Measurements from ENCODE around the gene SHH. TPM values are rescaled to one million over a fixed set of nuclear protein-coding genes. Genes with fewer than 3 reads are reported as not detected.

The SHH gene
- total and polyA plus RNA-seq, 5 donors: not detected

DNA sequence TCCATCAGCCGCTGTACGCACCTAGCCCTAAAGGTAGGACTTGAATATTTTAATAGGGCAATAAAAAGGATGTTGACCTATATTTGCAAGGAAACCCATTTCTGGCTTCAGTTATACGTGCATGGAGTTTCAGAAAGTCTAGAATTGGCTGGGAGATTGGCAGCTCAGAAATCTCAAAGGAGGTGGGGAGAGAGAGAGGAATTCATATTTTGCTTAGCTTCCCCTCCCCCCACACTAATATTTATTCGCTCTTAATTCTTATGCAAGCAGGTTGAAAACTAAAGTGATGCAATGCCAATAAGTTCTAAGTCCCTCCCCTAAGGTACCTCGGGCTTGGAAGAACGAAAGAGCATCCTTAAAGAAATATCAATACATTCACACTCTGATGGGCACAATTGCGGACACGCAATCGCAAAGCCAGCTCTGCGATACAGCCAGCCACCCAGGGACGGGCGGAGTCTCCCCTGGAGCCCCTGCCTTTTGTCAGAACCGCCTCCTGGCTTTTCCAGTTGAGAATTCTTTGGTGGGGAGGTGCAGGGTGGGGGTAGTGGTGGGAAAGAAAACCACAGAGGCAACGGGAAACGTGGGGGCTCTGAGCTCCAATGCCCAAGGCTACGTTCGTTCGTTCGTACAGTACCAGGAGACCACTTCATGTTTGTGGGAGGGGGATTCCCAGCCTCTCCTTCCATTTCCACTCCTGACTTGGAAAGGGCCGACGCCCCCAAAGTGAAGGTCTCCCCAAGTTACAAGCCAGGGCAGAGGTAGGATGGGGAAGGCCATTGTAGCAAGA lies 1.3 kb downstream of the SHH start:
- H3K27ac ChIP-seq (ENCODE audit: low read length): no peak overlapping the region
- no peak overlapping the region for H3K4me3 ChIP-seq (ENCODE audit: low read length)
- H3K4me1 ChIP-seq (ENCODE audit: control insufficient read depth, insufficient read depth, low read length): peaks cover under 1% of the 10 kb centered on the region
- H3K9me3 ChIP-seq (ENCODE audit: control insufficient read depth, low read length): no peaks in the 10 kb centered on the region
- DNase-seq (no peak), ATAC-seq (no peak)
- intact Hi-C loops (cut with DNase I): no loop called here
- H3K27me3 ChIP-seq (ENCODE audit: control insufficient read depth, insufficient read depth): no peaks in the 10 kb centered on the region
- 2% methylated on average over 21 of the region's 21 CpGs for WGBS

- 1% methylated on average over 69 of the region's 69 CpGs for WGBS
- H3K4me3 ChIP-seq (ENCODE audit: low read length): no peak overlapping the region
- ATAC-seq (no peak), DNase-seq (peak in 1 of 3 donors; percentile 22)
- intact Hi-C loops (cut with DNase I): no loop called here
- no peaks in the 10 kb centered on the region for H3K9me3 ChIP-seq (ENCODE audit: control insufficient read depth, low read length)
- peaks cover 5% of the 10 kb centered on the region for H3K4me1 ChIP-seq (ENCODE audit: control insufficient read depth, insufficient read depth, low read length)
- no peaks in the 10 kb centered on the region for H3K27me3 ChIP-seq (ENCODE audit: control insufficient read depth, insufficient read depth)
- no peak overlapping the region for H3K27ac ChIP-seq (ENCODE audit: low read length)
Measured at GRCh38 chr7:155809947-155810769, 2.1 kb downstream of the SHH start.

DNA sequence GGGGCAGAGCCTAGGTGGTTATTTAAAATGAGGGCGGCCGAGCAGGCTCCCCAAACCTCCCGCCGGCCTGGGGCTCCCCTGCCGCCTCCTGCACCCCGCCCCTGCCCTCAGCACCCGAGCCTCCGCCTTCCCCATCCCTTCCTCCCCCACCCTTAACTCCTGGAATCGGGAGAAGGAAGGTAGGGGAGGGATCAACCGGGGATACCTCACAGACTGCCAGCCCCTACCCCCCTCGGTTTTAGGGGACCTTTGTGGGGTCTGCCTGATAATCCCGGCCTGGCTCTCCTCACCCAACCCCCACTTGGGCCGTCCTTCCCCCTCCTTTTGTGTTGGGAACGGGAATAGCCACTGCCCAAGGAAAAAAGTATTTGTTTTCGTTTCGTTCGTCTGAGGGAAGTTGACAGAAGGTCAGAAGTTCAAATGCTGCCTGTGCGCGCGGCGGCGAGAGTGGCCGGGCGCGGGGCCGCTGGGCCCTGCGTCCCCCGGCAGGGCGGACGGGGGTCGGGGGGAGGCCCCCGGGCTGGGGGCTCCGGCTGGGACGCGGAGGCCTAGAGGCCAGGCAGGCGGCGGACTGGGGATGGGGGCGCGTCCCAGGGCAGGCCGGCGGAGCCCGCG lies 2.8 kb downstream of the SHH start:
- WGBS: 2% methylated on average over 43 of the region's 43 CpGs
- DNase-seq (peak in 2 of 3 donors; percentile 12 to 20), ATAC-seq (no peak)
- intact Hi-C loops (cut with DNase I): no loop called here
- H3K4me3 ChIP-seq (ENCODE audit: low read length): no peak overlapping the region
- no peaks in the 10 kb centered on the region for H3K27me3 ChIP-seq (ENCODE audit: control insufficient read depth, insufficient read depth)
- H3K9me3 ChIP-seq (ENCODE audit: control insufficient read depth, low read length): no peaks in the 10 kb centered on the region
- peaks cover 6% of the 10 kb centered on the region for H3K4me1 ChIP-seq (ENCODE audit: control insufficient read depth, insufficient read depth, low read length)
- H3K27ac ChIP-seq (ENCODE audit: low read length): no peak overlapping the region

DNA sequence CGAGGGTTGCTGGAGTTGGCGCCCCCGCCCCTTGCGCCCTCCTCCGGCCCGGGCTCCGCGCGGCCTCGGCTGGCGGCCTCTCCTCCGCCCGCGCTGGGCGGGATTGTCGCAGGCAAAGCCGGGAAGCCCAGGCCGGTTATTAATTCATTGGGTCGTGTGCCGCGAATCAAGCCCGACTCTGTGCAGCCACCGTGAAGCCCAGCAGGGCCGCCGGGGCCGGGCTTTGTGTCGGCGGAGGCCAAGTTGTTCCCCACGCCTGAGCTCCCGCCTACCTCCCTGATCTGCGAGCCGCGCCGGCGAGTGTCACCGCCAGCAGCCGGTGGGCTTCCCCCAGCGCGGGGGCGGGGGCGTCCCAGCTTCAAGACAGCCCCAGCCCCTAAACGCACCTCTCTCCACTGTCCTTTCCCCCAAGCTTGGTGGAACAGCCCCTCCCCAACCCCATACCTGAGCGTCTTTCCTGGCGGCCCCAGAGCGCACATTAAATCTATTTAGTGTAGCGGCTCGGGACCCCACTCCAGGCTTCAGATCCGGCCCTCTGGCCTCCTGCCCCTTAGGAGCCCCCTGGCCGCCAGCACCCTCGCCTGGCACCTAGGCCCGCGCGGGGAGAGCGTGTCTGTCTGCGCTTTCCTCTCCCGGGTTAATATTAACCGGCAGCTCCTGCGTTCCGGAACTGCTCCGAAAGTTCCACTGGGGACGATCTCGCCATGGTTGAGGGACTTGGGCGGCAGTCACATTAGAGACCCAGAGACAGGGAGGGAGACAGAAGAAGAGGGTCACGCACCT lies 3.5 kb downstream of the SHH start:
- intact Hi-C loops (cut with DNase I): no loop called here

GRCh38 chr7:155807789-155808548 lies 4.3 kb downstream of the SHH start:
- WGBS: 5% methylated on average over 33 of the region's 33 CpGs
- Histone ChIP-seq H3K4me1 (ENCODE audit: control insufficient read depth, insufficient read depth, low read length) (peaks cover 6% of the 10 kb centered on the region), H3K9me3 (ENCODE audit: control insufficient read depth, low read length) (no peaks in the 10 kb centered on the region), H3K4me3 (ENCODE audit: low read length) (no peak overlapping the region), H3K27me3 (ENCODE audit: control insufficient read depth, insufficient read depth) (no peaks in the 10 kb centered on the region), H3K27ac (ENCODE audit: low read length) (no peak overlapping the region)
- intact Hi-C loops (cut with DNase I): no loop called here
- ATAC-seq (no peak), DNase-seq (peak in 2 of 3 donors; percentile 12 to 38)

More for the DNA sequence above, 3.5 kb downstream of the SHH start:
- ATAC-seq (no peak), DNase-seq (peak in 1 of 3 donors; percentile 16)
- under 1% methylated on average over 64 of the region's 64 CpGs for WGBS
- H3K4me3 ChIP-seq (ENCODE audit: low read length): no peak overlapping the region
- no peak overlapping the region for H3K27ac ChIP-seq (ENCODE audit: low read length)
- no peaks in the 10 kb centered on the region for H3K9me3 ChIP-seq (ENCODE audit: control insufficient read depth, low read length)
- peaks cover 6% of the 10 kb centered on the region for H3K4me1 ChIP-seq (ENCODE audit: control insufficient read depth, insufficient read depth, low read length)
- no peaks in the 10 kb centered on the region for H3K27me3 ChIP-seq (ENCODE audit: control insufficient read depth, insufficient read depth)

GRCh38 chr7:155807065-155807671 lies 5.1 kb downstream of the SHH start:
- ATAC-seq (no peak), DNase-seq (peak in 1 of 3 donors; percentile 25)
- Histone ChIP-seq H3K4me3 (ENCODE audit: low read length) (no peak overlapping the region), H3K9me3 (ENCODE audit: control insufficient read depth, low read length) (no peaks in the 10 kb centered on the region), H3K4me1 (ENCODE audit: control insufficient read depth, insufficient read depth, low read length) (peaks cover 6% of the 10 kb centered on the region), H3K27ac (ENCODE audit: low read length) (no peak overlapping the region), H3K27me3 (ENCODE audit: control insufficient read depth, insufficient read depth) (no peaks in the 10 kb centered on the region)
- intact Hi-C loops (cut with DNase I): no loop called here
- WGBS: 21% methylated on average over 19 of the region's 19 CpGs

- DNase-seq (peak in 1 of 3 donors; percentile 41), ATAC-seq (no peak)
- Histone ChIP-seq H3K27me3 (ENCODE audit: control insufficient read depth, insufficient read depth) (no peaks in the 10 kb centered on the region), H3K27ac (ENCODE audit: low read length) (no peak overlapping the region), H3K4me3 (ENCODE audit: low read length) (no peak overlapping the region), H3K9me3 (ENCODE audit: control insufficient read depth, low read length) (no peaks in the 10 kb centered on the region), H3K4me1 (ENCODE audit: control insufficient read depth, insufficient read depth, low read length) (peaks cover 6% of the 10 kb centered on the region)
- intact Hi-C loops (cut with DNase I): no loop called here
- WGBS: 11% methylated on average over 47 of the region's 47 CpGs
Measured at GRCh38 chr7:155806096-155806871, 6.0 kb downstream of the SHH start.

DNA sequence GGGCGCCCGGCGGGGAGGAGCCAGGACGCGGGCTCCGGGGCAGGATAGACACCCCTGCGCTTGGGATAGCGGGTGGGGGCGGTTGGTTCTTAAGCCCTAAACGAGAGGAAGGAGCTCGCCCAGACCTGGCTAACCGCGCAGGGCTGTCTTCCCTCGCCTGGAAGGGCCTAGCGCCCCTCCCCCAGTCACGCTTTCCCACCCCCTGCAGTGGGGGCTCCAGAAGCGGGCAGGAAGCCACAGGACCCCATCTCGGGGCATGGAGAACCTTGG lies 6.5 kb downstream of the SHH start:
- no peak overlapping the region for H3K27ac ChIP-seq (ENCODE audit: low read length)
- H3K4me3 ChIP-seq (ENCODE audit: low read length): peak overlapping the region; percentile 39
- DNase-seq (peak in 1 of 3 donors; percentile 26), ATAC-seq (no peak)
- no peaks in the 10 kb centered on the region for H3K9me3 ChIP-seq (ENCODE audit: control insufficient read depth, low read length)
- H3K4me1 ChIP-seq (ENCODE audit: control insufficient read depth, insufficient read depth, low read length): peaks cover 6% of the 10 kb centered on the region
- no peaks in the 10 kb centered on the region for H3K27me3 ChIP-seq (ENCODE audit: control insufficient read depth, insufficient read depth)
- intact Hi-C loops (cut with DNase I): no loop called here
- 3% methylated on average over 18 of the region's 18 CpGs for WGBS

GRCh38 chr7:155804897-155805825 lies 7.1 kb downstream of the SHH start:
- under 1% methylated on average over 91 of the region's 91 CpGs for WGBS
- ATAC-seq (peak in 1 of 2 donors; percentile 80), DNase-seq (peak in 2 of 3 donors; percentile 72 to 80)
- Histone ChIP-seq H3K4me3 (ENCODE audit: low read length) (peak overlapping the region; percentile 39), H3K4me1 (ENCODE audit: control insufficient read depth, insufficient read depth, low read length) (peaks cover 6% of the 10 kb centered on the region), H3K9me3 (ENCODE audit: control insufficient read depth, low read length) (no peaks in the 10 kb centered on the region), H3K27ac (ENCODE audit: low read length) (no peak overlapping the region), H3K27me3 (ENCODE audit: control insufficient read depth, insufficient read depth) (no peaks in the 10 kb centered on the region)
- intact Hi-C loops (cut with DNase I): no loop called here

All from right cardiac atrium (tissue), 5 donors.